ENCODE measurements around the gene CORO2A. TPM values are rescaled to one million over a fixed set of nuclear protein-coding genes. Genes with fewer than 3 reads are reported as not detected.

CORO2A gene
- polyA plus RNA-seq, 1 experiment, result 1.4 TPM

GRCh38 chr9:98142182-98142907, 50.1 kb downstream of the CORO2A start:
- Histone ChIP-seq H3K27ac (ENCODE audit: low read depth, low read length) (no peak overlapping the region), H3K27me3 (ENCODE audit: control insufficient read depth, insufficient read depth, low read length) (peaks cover 6% of the 10 kb centered on the region), H3K9me3 (ENCODE audit: control insufficient read depth, insufficient read depth, low read length) (no peaks in the 10 kb centered on the region), H3K4me3 (ENCODE audit: low read depth, low read length) (no peak overlapping the region)
- ChIA-PET POLR2A (no interaction called here), CTCF (no interaction called here)
- DNase-seq (ENCODE audit: low read depth, low spot score), result no peak
- no peak for TF ChIP-seq CTCF (IDR thresholded peaks at IDR 0.05; ENCODE audit: low read depth, low read length)

GRCh38 chr9:98140503-98140902, 51.9 kb downstream of the CORO2A start:
- no peaks in the 10 kb centered on the region for H3K9me3 ChIP-seq (ENCODE audit: control insufficient read depth, insufficient read depth, low read length)
- no peak overlapping the region for H3K4me3 ChIP-seq (ENCODE audit: low read depth, low read length)
- H3K27ac ChIP-seq (ENCODE audit: low read depth, low read length), result no peak overlapping the region
- TF ChIP-seq CTCF (IDR thresholded peaks at IDR 0.05; ENCODE audit: low read depth, low read length), result no peak
- ChIA-PET POLR2A (no interaction called here), CTCF (no interaction called here)
- H3K27me3 ChIP-seq (ENCODE audit: control insufficient read depth, insufficient read depth, low read length), result peaks cover 6% of the 10 kb centered on the region
- DNase-seq (ENCODE audit: low read depth, low spot score), result no peak

GRCh38 chr9:98136489-98136888, 55.9 kb downstream of the CORO2A start:
- Histone ChIP-seq H3K9me3 (ENCODE audit: control insufficient read depth, insufficient read depth, low read length) (no peaks in the 10 kb centered on the region), H3K27me3 (ENCODE audit: control insufficient read depth, insufficient read depth, low read length) (peaks cover 15% of the 10 kb centered on the region), H3K4me3 (ENCODE audit: low read depth, low read length) (no peak overlapping the region), H3K27ac (ENCODE audit: low read depth, low read length) (no peak overlapping the region)
- ChIA-PET POLR2A (no interaction called here), CTCF (no interaction called here)
- no peak for DNase-seq (ENCODE audit: low read depth, low spot score)
- TF ChIP-seq CTCF (IDR thresholded peaks at IDR 0.05; ENCODE audit: low read depth, low read length), result no peak

GRCh38 chr9:98135938-98136337, 56.5 kb downstream of the CORO2A start:
- Histone ChIP-seq H3K27me3 (ENCODE audit: control insufficient read depth, insufficient read depth, low read length) (peaks cover 15% of the 10 kb centered on the region), H3K9me3 (ENCODE audit: control insufficient read depth, insufficient read depth, low read length) (no peaks in the 10 kb centered on the region), H3K4me3 (ENCODE audit: low read depth, low read length) (no peak overlapping the region), H3K27ac (ENCODE audit: low read depth, low read length) (no peak overlapping the region)
- no peak for DNase-seq (ENCODE audit: low read depth, low spot score)
- TF ChIP-seq CTCF (IDR thresholded peaks at IDR 0.05; ENCODE audit: low read depth, low read length), result no peak
- ChIA-PET POLR2A (no interaction called here), CTCF (no interaction called here)

- CTCF ChIA-PET, result no interaction called here
Observed at GRCh38 chr9:98135558-98135934, 56.9 kb downstream of the CORO2A start.

More at GRCh38 chr9:98135558-98135934, 56.9 kb downstream of the CORO2A start:
- Histone ChIP-seq H3K27me3 (ENCODE audit: control insufficient read depth, insufficient read depth, low read length) (peaks cover 13% of the 10 kb centered on the region), H3K27ac (ENCODE audit: low read depth, low read length) (no peak overlapping the region), H3K9me3 (ENCODE audit: control insufficient read depth, insufficient read depth, low read length) (no peaks in the 10 kb centered on the region), H3K4me3 (ENCODE audit: low read depth, low read length) (no peak overlapping the region)
- POLR2A ChIA-PET, result no interaction called here
- DNase-seq (ENCODE audit: low read depth, low spot score), result no peak
- no peak for TF ChIP-seq CTCF (IDR thresholded peaks at IDR 0.05; ENCODE audit: low read depth, low read length)

All from AG04450 (cell line).